Heart right ventricle (tissue), 16 donors: ENCODE results near the gene GRXCR1. TPM values are rescaled to one million over a fixed set of nuclear protein-coding genes. Genes with fewer than 3 reads are reported as not detected.

Source experiments
- ATAC-seq, 8 donors: fragments of 200-7000 bp; cut with Tn5 transposase; one replicate each; pipeline ENCODE4 v1.9.1; 2020; ENCODE audit warnings: mild to moderate bottlenecking in 8 of 8, moderate library complexity in 8 of 8, moderate number of reproducible peaks in 1 of 8
- DNase-seq, 2 donors: peaks; one replicate each; pipeline ENCODE4 v3.0.0-alpha.2; 2020
- H3K27ac ChIP-seq, 10 donors: fragments of 200-600 bp; sonication (generic) in 2 of 10; one replicate each; pipeline versions ENCODE4 v1.5.0 to v1.8.0; 2020 to 2022; ENCODE audit warnings: mild to moderate bottlenecking in 3 of 10
- H3K27me3 ChIP-seq, 7 donors: fragments of 200-600 bp; one replicate each; pipeline ENCODE4 v1.8.0; 2021 to 2022; ENCODE audit warnings: mild to moderate bottlenecking in 2 of 7
- H3K36me3 ChIP-seq, 9 donors: fragments of 200-600 bp; sonication (generic) in 1 of 9; one replicate each; pipeline versions ENCODE4 v1.5.0 to v1.8.0; 2020 to 2022; ENCODE audit warnings: mild to moderate bottlenecking in 2 of 9
- H3K4me1 ChIP-seq, 9 donors: fragments of 200-600 bp; sonication (generic) in 1 of 9; one replicate each; pipeline versions ENCODE4 v1.5.0 to v1.8.0; 2020 to 2022; ENCODE audit warnings: mild to moderate bottlenecking in 4 of 9
- H3K4me3 ChIP-seq, 10 donors: fragments of 200-600 bp; sonication (generic) in 2 of 10; one replicate each; pipeline versions ENCODE4 v1.5.0 to v1.8.0; 2020 to 2022; ENCODE audit warnings: mild to moderate bottlenecking in 7 of 10, moderate library complexity in 2 of 10
- H3K9me3 ChIP-seq, 11 donors: fragments of 200-600 bp in 10 of 11; sonication (generic) in 2 of 11; one replicate each; pipeline versions ENCODE4 v1.5.0 to v1.8.0; 2013 to 2022; ENCODE audit warnings: mild to moderate bottlenecking in 2 of 11, control low read depth in 1 of 11, moderate library complexity in 1 of 11
- WGBS, 2 donors: extraction: QIAGEN DNeasy Blood & Tissue Kit; methylation state at CpG; one replicate each; pipeline ENCODE4 v1.1.7; 2013; ENCODE audit warnings: inconsistent platforms in 1 of 2; 5-methylcytosine and 5-hydroxymethylcytosine counted together
- intact Hi-C, 10 donors: fragments of 100-400 bp; cut with DNase I; formaldehyde crosslinking; loops; one replicate each; pipeline versions ENCODE4 v1.11.1 to v1.14.2; 2022
- polyA plus RNA-seq, 2 donors: library from polyadenylated mRNA; stranded (reverse); fragments of 200-250 nt; gene quantifications; one replicate each; pipeline ENCODE4 v1.2.3, GENCODE V29; 2013
- total RNA-seq, 10 donors: library from RNA; stranded (reverse); fragmentation: NEBNext Ultra II Directional in 3 of 10; extraction: Animal tissue kit (Norgen Biotek cat#: 25700) in 3 of 10; gene quantifications; one replicate each; pipeline versions ENCODE4 v1.2.1 to v1.2.4, GENCODE V29; 2021 to 2023
- TF ChIP-seq, protein P1 (sequence below), 9 donors: fragments of 200-600 bp; sonication (generic) in 2 of 9; IDR thresholded peaks; one replicate each; pipeline versions ENCODE4 v1.5.0 to v1.8.0; 2021 to 2022; ENCODE audit warnings: antibody characterized with exemption in 9 of 9, mild to moderate bottlenecking in 5 of 9, moderate library complexity in 1 of 9
- donor health status: Arrhythmogenic right ventricular cardiomyopathy.
- donor health status: ischemic (EF 13 %, LVEDD 7.1; RV severe dilation, severe dysfunction).
- donor health status: healthy with polysubstance abuse.
- donor health status: DM: no; HTN: yes; CAD: no.
- donor health status: DM: no; HTN: no; CAD: no.
- donor health status: ischemic (EF 25% LVEDD 6.9; RV normal size, moderate dysfunction).
- donor health status: ischemic (EF 25% LVEDD 5.7; RV mildly dilated, moderate dysfunction).
- donor health status: healthy.
- donor health status: DM: yes; HTN: yes; CAD: no.
- donor health status: Ischemic cardiomyopathy.
- donor health status: ischemic (EF 35%, LVEDD 5.7; RV mildly dilated, moderate dysfunction).
- donor health status: nonischemic (EF 11% LVEDD 7.7; RV severe dilation, severe dysfunction).
- donor health status: DM: yes; HTN: yes; CAD: no.
- donor health status: PGD.
- donor health status: ischemic (EF 29% LVEDD 5.4; RV normal size, mild dysfunction).
- donor health status: nonischemic (EF 23%, LVEDD 6.1; RV moderate dilation, normal function).

The GRXCR1 gene
- total and polyA plus RNA-seq, 12 donors = not detected

DNA sequence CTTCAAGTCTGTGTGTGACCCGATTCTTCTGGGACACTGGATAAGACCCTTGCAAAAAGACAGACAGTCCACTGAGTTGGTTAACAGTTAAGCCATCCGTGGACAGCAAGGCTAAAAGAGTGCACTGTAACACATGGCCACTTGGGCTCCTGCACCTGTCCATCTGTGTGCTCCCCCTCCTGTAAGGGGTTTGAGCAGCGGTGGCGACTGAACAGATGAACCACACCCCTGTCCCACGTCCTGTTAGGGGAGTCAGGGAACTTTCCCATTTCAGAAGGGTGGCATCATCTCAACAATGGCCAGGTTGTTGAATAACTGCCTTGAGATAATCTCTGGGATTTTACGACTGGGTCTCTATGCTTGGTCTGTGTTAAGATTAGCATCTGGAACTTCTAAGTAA, 178.6 kb downstream of the GRXCR1 start:
- H3K27ac ChIP-seq = no peak overlapping the region
- no peak for ATAC-seq
- peaks cover 0 to 11% (median 0%) of the 10 kb centered on the region in 11 donors for H3K9me3 ChIP-seq
- TF ChIP-seq, protein P1, sequence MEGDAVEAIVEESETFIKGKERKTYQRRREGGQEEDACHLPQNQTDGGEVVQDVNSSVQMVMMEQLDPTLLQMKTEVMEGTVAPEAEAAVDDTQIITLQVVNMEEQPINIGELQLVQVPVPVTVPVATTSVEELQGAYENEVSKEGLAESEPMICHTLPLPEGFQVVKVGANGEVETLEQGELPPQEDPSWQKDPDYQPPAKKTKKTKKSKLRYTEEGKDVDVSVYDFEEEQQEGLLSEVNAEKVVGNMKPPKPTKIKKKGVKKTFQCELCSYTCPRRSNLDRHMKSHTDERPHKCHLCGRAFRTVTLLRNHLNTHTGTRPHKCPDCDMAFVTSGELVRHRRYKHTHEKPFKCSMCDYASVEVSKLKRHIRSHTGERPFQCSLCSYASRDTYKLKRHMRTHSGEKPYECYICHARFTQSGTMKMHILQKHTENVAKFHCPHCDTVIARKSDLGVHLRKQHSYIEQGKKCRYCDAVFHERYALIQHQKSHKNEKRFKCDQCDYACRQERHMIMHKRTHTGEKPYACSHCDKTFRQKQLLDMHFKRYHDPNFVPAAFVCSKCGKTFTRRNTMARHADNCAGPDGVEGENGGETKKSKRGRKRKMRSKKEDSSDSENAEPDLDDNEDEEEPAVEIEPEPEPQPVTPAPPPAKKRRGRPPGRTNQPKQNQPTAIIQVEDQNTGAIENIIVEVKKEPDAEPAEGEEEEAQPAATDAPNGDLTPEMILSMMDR (IDR thresholded peaks at IDR 0.05) = no peak
- no peak overlapping the region for H3K4me3 ChIP-seq
- no peaks in the 10 kb centered on the region for H3K4me1 ChIP-seq
- whole genome bisulfite sequencing, 2 donors = 78 to 80% methylated on average over 6 of the region's 6 CpGs
- DNase-seq = no peak
- H3K27me3 ChIP-seq = no peaks in the 10 kb centered on the region
- intact Hi-C loops = no loop called here
- H3K36me3 ChIP-seq = no peaks in the 10 kb centered on the region

Other genes with a start within 250 kb of the GRXCR1 start
- 10 to 100 TPM; 11.6 to 27.9 (median 18.3) TPM for gene ATP8A1, start 235.6 kb upstream of the GRXCR1 start, total RNA-seq
- 10 to 100 TPM in 1 of 2 donors, 1 to 10 TPM in 1; 3.4 to 14.8 TPM for gene ATP8A1, start 235.6 kb upstream of the GRXCR1 start, polyA plus RNA-seq